HepG2 (cell line): ENCODE results near the gene CNTN5. TPM values are rescaled to one million over a fixed set of nuclear protein-coding genes. Genes with fewer than 3 reads are reported as not detected.
"Not testable (repeated sequence)": the region's sequence is repeated elsewhere in the genome, so short reads cannot be mapped to it uniquely, and the experiment has no call there.

Experiments
- ATAC-seq: fragments of 200-7000 bp; cut with Tn5 transposase; 3 replicates; pipeline ENCODE4 v1.9.1; 2020; ENCODE audit warnings: mild to moderate bottlenecking, moderate library complexity
- BruUV-seq: library from RNA; stranded (reverse); fragments of 400-500 nt; replicated peaks from 2 replicates; lab custom pipeline; 2021; lab: Mats Ljungman, UMichigan
- CTCF ChIA-PET: fragments of 300-600 bp; formaldehyde crosslinking; extraction: SDS; loops from one replicate; lab custom pipeline; 2021; ENCODE audit warnings: low total read pairs, inconsistent platforms, low intra/inter-chr PET ratio; lab: Yijun Ruan, JAX
- POLR2A ChIA-PET: fragments of 350-600 bp; sonication (Branson Sonifier 250); formaldehyde crosslinking; loops from one replicate; lab custom pipeline; 2020; ENCODE audit warnings: antibody characterized with exemption, inconsistent platforms; lab: Yijun Ruan, JAX
- DNase-seq: peaks from one replicate; pipeline ENCODE4 v3.0.0-alpha.2; 2015; ENCODE audit warnings: low spot score
- FAIRE-seq: peaks from 3 replicates; lab custom pipeline; 2011; peaks lifted over from hg19 to GRCh38; lab: Jason Lieb, UNC
- H2AFZ ChIP-seq: one replicate; pipeline ENCODE4 v1.6.1; 2011; ENCODE audit warnings: low read length, inconsistent platforms
- H3K27ac ChIP-seq: fragments of 300-600 bp; 3 replicates; pipeline ENCODE4 v1.8.0; 2011; ENCODE audit warnings: mixed run types, mild to moderate bottlenecking, mixed read lengths, low read length, inconsistent platforms; ENCODE audit not compliant: insufficient read depth; ENCODE audit errors: extremely low read length
- H3K27me3 ChIP-seq, 2 experiments: fragments of 200-600 bp in 1 of 2; 2 replicates in 1 of 2; 3 replicates in 1 of 2; pipeline versions ENCODE4 v1.6.0 to v1.8.0; 2011; ENCODE audit warnings: low read length in 2 of 2, mild to moderate bottlenecking in 2 of 2, moderate library complexity in 2 of 2, inconsistent platforms in 1 of 2; ENCODE audit not compliant: insufficient read depth in 2 of 2, control insufficient read depth in 1 of 2
- H3K36me3 ChIP-seq, 2 experiments: fragments of 200-600 bp in 1 of 2; replicated peaks in 1 of 2; 2 replicates in 1 of 2; 3 replicates in 1 of 2; pipeline versions ENCODE4 v1.5.1 to v1.8.0; 2011; ENCODE audit warnings: low read length in 2 of 2, inconsistent platforms in 1 of 2; ENCODE audit not compliant: insufficient read depth in 2 of 2, control insufficient read depth in 1 of 2
- H3K4me1 ChIP-seq: 2 replicates; pipeline ENCODE4 v1.5.1; 2012; ENCODE audit warnings: low read length, inconsistent platforms; ENCODE audit not compliant: insufficient read depth
- H3K4me2 ChIP-seq: 2 replicates; pipeline ENCODE4 v1.6.0; 2011; ENCODE audit warnings: low read depth, low read length, inconsistent platforms
- H3K4me3 ChIP-seq, 3 experiments: fragments of 200-600 bp in 1 of 3; sonication (generic), shearing (Covaris generic) in 1 of 3; replicated peaks in 1 of 3; 2 replicates each; pipeline ENCODE4 v1.5.1; 2011 to 2016; ENCODE audit warnings: low read length in 3 of 3, inconsistent platforms in 2 of 3, low read depth in 2 of 3, mild to moderate bottlenecking in 2 of 3, control low read depth in 1 of 3, mixed read lengths in 1 of 3; ENCODE audit not compliant: insufficient read depth in 1 of 3
- H3K79me2 ChIP-seq: one replicate; pipeline ENCODE4 v1.6.1; 2011; ENCODE audit warnings: low read length, inconsistent platforms; ENCODE audit not compliant: insufficient read depth
- H3K9ac ChIP-seq: 2 replicates; pipeline ENCODE4 v1.6.0; 2011; ENCODE audit warnings: mild to moderate bottlenecking, low read depth, low read length, inconsistent platforms; ENCODE audit not compliant: insufficient read depth
- H3K9me3 ChIP-seq: 2 replicates; pipeline ENCODE4 v1.5.1; 2012; ENCODE audit warnings: mild to moderate bottlenecking, low read length
- H4K20me1 ChIP-seq: 2 replicates; pipeline ENCODE4 v1.6.0; 2011; ENCODE audit warnings: inconsistent platforms, mild to moderate bottlenecking, low read length, moderate library complexity; ENCODE audit not compliant: insufficient read depth
- BATF2 ChIP-seq: sonication (generic); formaldehyde crosslinking; IDR thresholded peaks from 2 replicates; pipeline ENCODE4 v1.8.0; 2022; ENCODE audit warnings: mild to moderate bottlenecking, missing genetic modification reagents, moderate library complexity
- DBP ChIP-seq: sonication (generic); formaldehyde crosslinking; IDR thresholded peaks from 2 replicates; pipeline ENCODE4 v1.4.0; 2020; ENCODE audit warnings: missing genetic modification reagents; ENCODE audit errors: not compliant biosample characterization
- ETS1 ChIP-seq: sonication (generic); formaldehyde crosslinking; IDR thresholded peaks from 2 replicates; pipeline ENCODE4 v1.4.0; 2020; ENCODE audit warnings: missing genetic modification reagents
- ETV5 ChIP-seq: IDR thresholded peaks from 2 replicates; pipeline ENCODE4 v1.6.1; 2018; ENCODE audit warnings: missing biosample characterization, missing genetic modification reagents, inconsistent platforms, borderline replicate concordance
- GABPA ChIP-seq, 2 experiments: IDR thresholded peaks; 2 replicates each; pipeline ENCODE4 v1.6.1; 2011 to 2016; ENCODE audit warnings: low read depth in 2 of 2, low read length in 1 of 2, missing biosample characterization in 1 of 2, missing genetic modification characterization in 1 of 2
- HMG20B ChIP-seq: conservative IDR thresholded peaks from 2 replicates; pipeline ENCODE4 v1.6.1; 2016; ENCODE audit warnings: missing genetic modification reagents, missing compliant biosample characterization
- TBL1XR1 ChIP-seq: fragments of 150-350 bp; IDR thresholded peaks from 2 replicates; pipeline ENCODE4 v1.6.1; 2014; ENCODE audit warnings: borderline replicate concordance, low read length; ENCODE audit not compliant: partially characterized antibody
- ZNF136 ChIP-seq: sonication (generic); formaldehyde crosslinking; IDR thresholded peaks from 2 replicates; pipeline ENCODE4 v1.8.1; 2022; ENCODE audit warnings: low read depth, mild to moderate bottlenecking, moderate library complexity, missing genetic modification reagents
- ZNF558 ChIP-seq: sonication (generic); formaldehyde crosslinking; IDR thresholded peaks from 2 replicates; pipeline ENCODE4 v1.9.0; 2022; ENCODE audit warnings: mild to moderate bottlenecking, missing genetic modification reagents, borderline replicate concordance
- ZNF770 ChIP-seq: sonication (generic); formaldehyde crosslinking; IDR thresholded peaks from 2 replicates; pipeline ENCODE4 v1.5.0; 2020; ENCODE audit warnings: mild to moderate bottlenecking, missing genetic modification reagents
- ZSCAN29 ChIP-seq: sonication (generic); formaldehyde crosslinking; conservative IDR thresholded peaks from 2 replicates; pipeline ENCODE4 v1.4.0; 2020; ENCODE audit warnings: mild to moderate bottlenecking, missing genetic modification reagents
- WGBS: methylation state at CpG from one replicate; pipeline ENCODE4 v1.1.6; 2017; ENCODE audit warnings: low lambda C conversion rate; 5-methylcytosine and 5-hydroxymethylcytosine counted together
- in situ Hi-C: cut with HindIII; loops from 2 replicates; pipeline ENCODE4 v1.10.0; 2017; ENCODE audit warnings: low pct_unique_long_range_greater_than_20kb; ENCODE audit not compliant: extremely low pct_ligation_motif_present
- intact Hi-C: fragments of 100-400 bp; cut with micrococcal nuclease; formaldehyde crosslinking; loops from one replicate; pipeline ENCODE4 v1.10.0; 2022; ENCODE audit not compliant: unreplicated experiment
- polyA plus RNA-seq, 8 experiments: library from polyadenylated mRNA; depleted of rRNA in 3 of 8; stranded (reverse) in 7 of 8; unstranded in 1 of 8; fragments of >200 nt; fragmentation: Illumina TruSeq in 4 of 8; extraction: Trizol in 4 of 8; gene quantifications; 2 replicates each; pipeline versions ENCODE4 v1.2.1 to v1.2.3, GENCODE V29; 2011 to 2016; ENCODE audit warnings: low read depth in 4 of 8, missing spikeins in 1 of 8, mixed read lengths in 1 of 8; ENCODE audit not compliant: insufficient read depth in 1 of 8
- total RNA-seq, 5 experiments: library from RNA; depleted of rRNA; stranded (reverse); fragments of >200 nt; fragmentation: Illumina TruSeq; extraction: Trizol; gene quantifications; 2 replicates each; pipeline ENCODE4 v1.2.3, GENCODE V29; 2016; ENCODE audit warnings: low read depth in 1 of 5

CNTN5 gene
- total and polyA plus RNA-seq, 2 of the 13 experiments (the other 11 are each of a cell fraction or from before 2014, with no cell fraction given) = not detected

- Histone ChIP-seq H3K9ac (no peak overlapping the region), H2AFZ (no peak overlapping the region), H3K4me1 (no peaks in the 10 kb centered on the region), H3K4me2 (no peak overlapping the region), H3K27me3 (no peaks in the 10 kb centered on the region), H3K27ac (no peak overlapping the region), H3K79me2 (no peaks in the 10 kb centered on the region), H3K4me3 (no peak overlapping the region), H3K36me3 (no peaks in the 10 kb centered on the region), H4K20me1 (no peaks in the 10 kb centered on the region), H3K9me3 (no peaks in the 10 kb centered on the region)
- in situ Hi-C loops (no loop called here), intact Hi-C loops (no loop called here)
- POLR2A ChIA-PET = no interaction called here
- CTCF ChIA-PET = no interaction called here
- TF ChIP-seq ZNF136 (CRISPR knock-in tag) (no peak), HMG20B (CRISPR knock-in tag) (no peak), ZNF558 (CRISPR knock-in tag) (no peak), GABPA (IDR thresholded peaks at IDR 0.05; ENCODE audit: low read depth, low read length) (no peak), GABPA (CRISPR knock-in tag; IDR thresholded peaks at IDR 0.05; ENCODE audit: low read depth) (no peak), ETS1 (CRISPR knock-in tag) (no peak), TBL1XR1 (no peak), ZSCAN29 (CRISPR knock-in tag) (no peak), BATF2 (CRISPR knock-in tag) (no peak), ETV5 (CRISPR knock-in tag) (no peak), DBP (CRISPR knock-in tag) (no peak), ZNF770 (CRISPR knock-in tag) (no peak)
- WGBS = 5% methylated on average over 6 of the region's 6 CpGs
- DNase-seq = no peak
- no TSS peak for BruUV-seq
- no peak for ATAC-seq
- no peak for FAIRE-seq
These were observed 802.3 kb downstream of the CNTN5 start for GRCh38 chr11:99822846-99823565.

GRCh38 chr11:99836739-99837138 is 816.0 kb downstream of the CNTN5 start:
- H3K4me1 ChIP-seq, H3K36me3 ChIP-seq, ATAC-seq, H3K4me3 ChIP-seq, H3K79me2 ChIP-seq, CTCF ChIA-PET, POLR2A ChIA-PET, H2AFZ ChIP-seq, H3K4me2 ChIP-seq, intact Hi-C loops, DNase-seq, in situ Hi-C loops, H3K9me3 ChIP-seq, H3K27ac ChIP-seq, H3K27me3 ChIP-seq, H3K9ac ChIP-seq, BruUV-seq, H4K20me1 ChIP-seq, FAIRE-seq: not testable (repeated sequence)
